T-helper 17 cell (primary cell): ENCODE data around the gene KLHL40. TPM values are rescaled to one million over a fixed set of nuclear protein-coding genes. Genes with fewer than 3 reads are reported as not detected.
"Not testable (repeated sequence)": the region's sequence is repeated elsewhere in the genome, so short reads cannot be mapped to it uniquely, and the experiment has no call there.

ENCODE experiments used
- ATAC-seq: fragments of 150-1000 bp; cut with Tn5 transposase; 2 replicates; pipeline ENCODE4 v1.10.0; 2021; ENCODE audit warnings: mild to moderate bottlenecking, moderate library complexity
- DNase-seq, 3 donors: peaks; one replicate each; pipeline versions ENCODE4 v3.0.0 to v3.0.0-alpha.2; 2020 to 2021
- H3K9me3 ChIP-seq: one replicate; pipeline ENCODE4 v1.7.0; 2013; ENCODE audit warnings: low read length, mild to moderate bottlenecking; ENCODE audit not compliant: control insufficient read depth, poor library complexity, severe bottlenecking
- H3K27ac Mint-ChIP-seq: one replicate; pipeline ENCODE4 v1.8.0; 2022; ENCODE audit warnings: mild to moderate bottlenecking, moderate library complexity, mixed read lengths
- H3K27me3 Mint-ChIP-seq: one replicate; pipeline ENCODE4 v1.8.0; 2022; ENCODE audit warnings: mixed read lengths
- H3K36me3 Mint-ChIP-seq: one replicate; pipeline ENCODE4 v1.8.0; 2022; ENCODE audit warnings: low read depth, mixed read lengths
- H3K4me1 Mint-ChIP-seq: one replicate; pipeline ENCODE4 v1.8.0; 2022; ENCODE audit warnings: mild to moderate bottlenecking, mixed read lengths
- H3K4me3 Mint-ChIP-seq: one replicate; pipeline ENCODE4 v1.8.0; 2022; ENCODE audit warnings: mild to moderate bottlenecking, moderate library complexity, mixed read lengths
- total RNA-seq, 4 donors: library from RNA in 2 of 4; stranded (reverse) in 2 of 4; gene quantifications; one replicate each; pipeline ENCODE4 v1.2.3 and lab custom pipeline; 2022 to 2026

The KLHL40 gene
- total RNA-seq, 2 donors from 2014 or later, result not detected

GRCh38 chr3:42712688-42713372 is 27.5 kb downstream of the KLHL40 start:
- no peak for DNase-seq
- H3K27ac Mint-ChIP-seq, result no peak overlapping the region
- H3K36me3 Mint-ChIP-seq, result no peaks in the 10 kb centered on the region
- no peaks in the 10 kb centered on the region for H3K4me1 Mint-ChIP-seq
- no peaks in the 10 kb centered on the region for H3K9me3 ChIP-seq
- H3K4me3 Mint-ChIP-seq, result no peak overlapping the region
- H3K27me3 Mint-ChIP-seq, result peaks cover 18% of the 10 kb centered on the region
- no peak for ATAC-seq

- ATAC-seq (no peak), DNase-seq (no peak)
- Mint-ChIP-seq H3K27ac (no peak overlapping the region), H3K4me1 (no peaks in the 10 kb centered on the region), H3K27me3 (peaks cover 18% of the 10 kb centered on the region), H3K4me3 (no peak overlapping the region), H3K36me3 (no peaks in the 10 kb centered on the region)
- H3K9me3 ChIP-seq, result no peaks in the 10 kb centered on the region
These were observed 28.4 kb downstream of the KLHL40 start for GRCh38 chr3:42713747-42714146.

- H3K4me3 Mint-ChIP-seq, result no peak overlapping the region
- no peaks in the 10 kb centered on the region for H3K36me3 Mint-ChIP-seq
- DNase-seq, result no peak
- ATAC-seq, result no peak
- no peaks in the 10 kb centered on the region for H3K4me1 Mint-ChIP-seq
- no peaks in the 10 kb centered on the region for H3K9me3 ChIP-seq
- H3K27me3 Mint-ChIP-seq, result peaks cover 13% of the 10 kb centered on the region
- H3K27ac Mint-ChIP-seq, result no peak overlapping the region
These were observed 29.0 kb downstream of the KLHL40 start for GRCh38 chr3:42714171-42714852.

GRCh38 chr3:42717306-42717705 is 32.0 kb downstream of the KLHL40 start:
- Mint-ChIP-seq H3K27ac (peak overlapping the region; percentile 14), H3K4me3 (no peak overlapping the region), H3K27me3 (peaks cover 11% of the 10 kb centered on the region), H3K4me1 (peaks cover 2% of the 10 kb centered on the region), H3K36me3 (no peaks in the 10 kb centered on the region)
- no peaks in the 10 kb centered on the region for H3K9me3 ChIP-seq
- ATAC-seq, result no peak
- no peak for DNase-seq

- Mint-ChIP-seq H3K27ac (no peak overlapping the region), H3K4me1 (peaks cover 2% of the 10 kb centered on the region), H3K36me3 (no peaks in the 10 kb centered on the region), H3K27me3 (peaks cover 16% of the 10 kb centered on the region), H3K4me3 (no peak overlapping the region)
- ATAC-seq (no peak), DNase-seq (no peak)
- no peaks in the 10 kb centered on the region for H3K9me3 ChIP-seq
These were observed 33.0 kb downstream of the KLHL40 start for GRCh38 chr3:42718338-42718737.

- DNase-seq, result no peak
- H3K9me3 ChIP-seq, result no peaks in the 10 kb centered on the region
- peaks cover 2% of the 10 kb centered on the region for H3K4me1 Mint-ChIP-seq
- peaks cover 16% of the 10 kb centered on the region for H3K27me3 Mint-ChIP-seq
- H3K4me3 Mint-ChIP-seq, result no peak overlapping the region
- H3K36me3 Mint-ChIP-seq, result no peaks in the 10 kb centered on the region
- ATAC-seq, result no peak
- no peak overlapping the region for H3K27ac Mint-ChIP-seq
These were observed 33.7 kb downstream of the KLHL40 start for GRCh38 chr3:42719002-42719401.

GRCh38 chr3:42720126-42720525 is 34.8 kb downstream of the KLHL40 start:
- ATAC-seq (no peak), DNase-seq (no peak)
- H3K27ac Mint-ChIP-seq, result no peak overlapping the region
- no peaks in the 10 kb centered on the region for H3K36me3 Mint-ChIP-seq
- H3K9me3 ChIP-seq, result no peaks in the 10 kb centered on the region
- peaks cover 2% of the 10 kb centered on the region for H3K4me1 Mint-ChIP-seq
- H3K27me3 Mint-ChIP-seq, result peaks cover 17% of the 10 kb centered on the region
- H3K4me3 Mint-ChIP-seq, result no peak overlapping the region

GRCh38 chr3:42721690-42722089 is 36.4 kb downstream of the KLHL40 start:
- ATAC-seq (no peak), DNase-seq (no peak)
- Mint-ChIP-seq H3K4me3 (no peak overlapping the region), H3K27me3 (peaks cover 26% of the 10 kb centered on the region), H3K27ac (no peak overlapping the region), H3K36me3 (no peaks in the 10 kb centered on the region), H3K4me1 (peaks cover 2% of the 10 kb centered on the region)
- no peaks in the 10 kb centered on the region for H3K9me3 ChIP-seq

- H3K9me3 ChIP-seq, ATAC-seq, H3K36me3 Mint-ChIP-seq, H3K27ac Mint-ChIP-seq, H3K4me3 Mint-ChIP-seq, H3K4me1 Mint-ChIP-seq, DNase-seq: not testable (repeated sequence)
- peaks cover 26% of the 10 kb centered on the region for H3K27me3 Mint-ChIP-seq
These were observed 37.1 kb downstream of the KLHL40 start for GRCh38 chr3:42722442-42722841.

GRCh38 chr3:42723219-42723618 is 37.9 kb downstream of the KLHL40 start:
- Mint-ChIP-seq H3K27ac (no peak overlapping the region), H3K36me3 (no peaks in the 10 kb centered on the region), H3K4me1 (peaks cover 4% of the 10 kb centered on the region), H3K27me3 (peaks cover 26% of the 10 kb centered on the region), H3K4me3 (no peak overlapping the region)
- no peak for DNase-seq
- no peak for ATAC-seq
- no peaks in the 10 kb centered on the region for H3K9me3 ChIP-seq

GRCh38 chr3:42725454-42725853 is 40.1 kb downstream of the KLHL40 start:
- no peak overlapping the region for H3K27ac Mint-ChIP-seq
- H3K4me3 Mint-ChIP-seq, result no peak overlapping the region
- H3K9me3 ChIP-seq, result no peaks in the 10 kb centered on the region
- peaks cover 22% of the 10 kb centered on the region for H3K27me3 Mint-ChIP-seq
- peaks cover 2% of the 10 kb centered on the region for H3K4me1 Mint-ChIP-seq
- DNase-seq (no peak), ATAC-seq (no peak)
- no peaks in the 10 kb centered on the region for H3K36me3 Mint-ChIP-seq

- H3K9me3 ChIP-seq, result no peaks in the 10 kb centered on the region
- Mint-ChIP-seq H3K27ac (no peak overlapping the region), H3K4me3 (no peak overlapping the region), H3K27me3 (peaks cover 19% of the 10 kb centered on the region), H3K36me3 (no peaks in the 10 kb centered on the region), H3K4me1 (peaks cover 2% of the 10 kb centered on the region)
- ATAC-seq (no peak), DNase-seq (no peak)
These were observed 42.7 kb downstream of the KLHL40 start for GRCh38 chr3:42728056-42728455.

- Mint-ChIP-seq H3K27me3 (peaks cover 15% of the 10 kb centered on the region), H3K4me3 (no peak overlapping the region), H3K4me1 (peaks cover 2% of the 10 kb centered on the region), H3K27ac (no peak overlapping the region), H3K36me3 (no peaks in the 10 kb centered on the region)
- H3K9me3 ChIP-seq, result no peaks in the 10 kb centered on the region
- ATAC-seq, result no peak
- DNase-seq, result no peak
These were observed 43.5 kb downstream of the KLHL40 start for GRCh38 chr3:42728668-42729364.
